HepG2 (cell line): ENCODE data around the gene DDX11. TPM values are rescaled to one million over a fixed set of nuclear protein-coding genes. Genes with fewer than 3 reads are reported as not detected.
A peak's percentile ranks its signal among the peaks of the same experiment; 100 is the strongest.

ENCODE experiments used
- ARID4A ChIP-seq: sonication (generic); formaldehyde crosslinking; IDR thresholded peaks from 2 replicates; pipeline ENCODE4 v1.5.0; 2020; ENCODE audit warnings: mild to moderate bottlenecking, missing genetic modification reagents, borderline replicate concordance
- E2F5 ChIP-seq: sonication (generic); formaldehyde crosslinking; conservative IDR thresholded peaks from 2 replicates; pipeline ENCODE4 v1.4.0; 2020; ENCODE audit warnings: missing genetic modification reagents
- FOXC1 ChIP-seq: sonication (generic); formaldehyde crosslinking; IDR thresholded peaks from 2 replicates; pipeline ENCODE4 v1.8.0; 2022; ENCODE audit warnings: mild to moderate bottlenecking, missing genetic modification reagents, borderline replicate concordance
- KDM5A ChIP-seq: fragments of 200-600 bp; sonication (generic); IDR thresholded peaks from 2 replicates; pipeline ENCODE4 v1.7.0; 2018; ENCODE audit warnings: antibody characterized with exemption, mild to moderate bottlenecking, low read length, borderline replicate concordance
- PHF21A ChIP-seq: sonication (generic); formaldehyde crosslinking; IDR thresholded peaks from 2 replicates; pipeline ENCODE4 v1.5.0; 2020; ENCODE audit warnings: mild to moderate bottlenecking, missing genetic modification reagents
- POGK ChIP-seq: sonication (generic); formaldehyde crosslinking; conservative IDR thresholded peaks from 2 replicates; pipeline ENCODE4 v1.8.0; 2022; ENCODE audit warnings: mild to moderate bottlenecking, moderate library complexity, missing genetic modification reagents
- SAP130 ChIP-seq: IDR thresholded peaks from 2 replicates; pipeline ENCODE4 v1.6.1; 2016; ENCODE audit warnings: low read depth
- SMAD1 ChIP-seq: sonication (generic); formaldehyde crosslinking; IDR thresholded peaks from 2 replicates; pipeline ENCODE4 v1.4.0; 2020; ENCODE audit warnings: missing genetic modification reagents, low read depth, mild to moderate bottlenecking, borderline replicate concordance
- SNAPC5 ChIP-seq: sonication (generic); formaldehyde crosslinking; IDR thresholded peaks from 2 replicates; pipeline ENCODE4 v1.8.1; 2023; ENCODE audit warnings: mild to moderate bottlenecking, missing genetic modification reagents, borderline replicate concordance
- ZNF280B ChIP-seq: sonication (generic); formaldehyde crosslinking; IDR thresholded peaks from 2 replicates; pipeline ENCODE4 v1.5.0; 2020; ENCODE audit warnings: missing genetic modification reagents, mild to moderate bottlenecking, borderline replicate concordance
- ZNF547 ChIP-seq: sonication (generic); formaldehyde crosslinking; IDR thresholded peaks from 2 replicates; pipeline ENCODE4 v1.5.1; 2020; ENCODE audit warnings: mild to moderate bottlenecking, missing genetic modification reagents
- ZNF564 ChIP-seq: sonication (generic); formaldehyde crosslinking; IDR thresholded peaks from 2 replicates; pipeline ENCODE4 v1.8.1; 2023; ENCODE audit warnings: mild to moderate bottlenecking, missing genetic modification reagents
- polyA plus RNA-seq, 8 experiments: library from polyadenylated mRNA; depleted of rRNA in 3 of 8; stranded (reverse) in 7 of 8; unstranded in 1 of 8; fragments of >200 nt; fragmentation: Illumina TruSeq in 4 of 8; extraction: Trizol in 4 of 8; gene quantifications; 2 replicates each; pipeline versions ENCODE4 v1.2.1 to v1.2.3, GENCODE V29; 2011 to 2016; ENCODE audit warnings: low read depth in 4 of 8, missing spikeins in 1 of 8, mixed read lengths in 1 of 8; ENCODE audit not compliant: insufficient read depth in 1 of 8
- total RNA-seq, 5 experiments: library from RNA; depleted of rRNA; stranded (reverse); fragments of >200 nt; fragmentation: Illumina TruSeq; extraction: Trizol; gene quantifications; 2 replicates each; pipeline ENCODE4 v1.2.3, GENCODE V29; 2016; ENCODE audit warnings: low read depth in 1 of 5
- TF ChIP-seq, protein P1 (sequence below): sonication (generic); formaldehyde crosslinking; IDR thresholded peaks from 2 replicates; pipeline ENCODE4 v1.4.0; 2020; ENCODE audit warnings: missing genetic modification reagents
- TF ChIP-seq, protein P2 (sequence below): IDR thresholded peaks from 2 replicates; pipeline ENCODE4 v1.6.1; 2016; ENCODE audit warnings: missing genetic modification reagents, missing compliant biosample characterization

DDX11 gene
- total and polyA plus RNA-seq, 2 of the 13 experiments (the other 11 are each of a cell fraction or from before 2014, with no cell fraction given): 23.9 to 40.8 TPM

DNA sequence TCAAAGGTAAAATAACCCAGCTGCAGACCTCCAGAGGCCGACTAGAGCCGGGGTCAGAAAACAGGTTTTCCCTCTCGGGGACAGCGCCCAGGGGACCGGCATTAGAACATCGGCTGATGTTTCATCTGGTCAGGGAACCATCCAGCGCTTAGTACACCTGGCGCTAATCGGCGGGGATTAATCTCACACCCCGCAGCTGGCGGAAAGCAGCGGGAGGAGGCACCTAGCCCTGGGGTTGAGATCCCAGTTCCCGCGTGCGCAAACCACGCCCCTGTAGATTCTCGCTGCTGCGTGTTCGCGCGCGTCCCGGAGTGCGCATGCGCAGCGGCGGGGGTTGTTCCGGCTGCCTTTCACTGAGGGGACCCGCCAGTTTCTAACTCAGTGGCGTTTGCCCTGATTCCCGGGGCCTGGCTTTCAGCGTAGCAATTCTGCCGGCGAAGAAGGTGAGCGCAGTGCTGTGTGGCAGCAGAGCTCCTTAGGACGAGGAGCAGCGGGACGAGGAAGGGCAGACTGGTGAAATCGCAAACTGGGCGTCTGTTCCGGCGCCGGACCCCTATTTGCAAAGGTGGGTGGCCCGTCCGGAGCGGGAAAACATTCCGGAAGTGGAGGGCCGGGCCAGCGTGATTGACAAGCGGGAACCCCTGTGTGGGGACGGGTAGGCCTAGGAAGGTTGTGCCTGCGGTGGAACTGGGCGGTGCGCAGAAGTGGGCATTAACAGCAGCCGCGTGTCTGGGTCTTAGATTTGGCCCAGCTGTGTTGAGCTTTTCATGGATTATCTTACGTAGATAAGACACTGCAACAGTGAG lies at the start of gene DDX11 (continued):
- TF ChIP-seq ARID4A (CRISPR knock-in tag): peak; percentile 90
- peak; percentile 44; the same call in 1 of the 2 replicates for TF ChIP-seq SMAD1 (CRISPR knock-in tag)
- peak; percentile 84 for TF ChIP-seq PHF21A
- TF ChIP-seq, protein P1, sequence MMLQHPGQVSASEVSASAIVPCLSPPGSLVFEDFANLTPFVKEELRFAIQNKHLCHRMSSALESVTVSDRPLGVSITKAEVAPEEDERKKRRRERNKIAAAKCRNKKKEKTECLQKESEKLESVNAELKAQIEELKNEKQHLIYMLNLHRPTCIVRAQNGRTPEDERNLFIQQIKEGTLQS (CRISPR knock-in tag): 0 out of 2 replicates have a peak, but pooled peaks have one; percentile 25
- TF ChIP-seq FOXC1 (CRISPR knock-in tag): 0 out of 2 replicates have a peak, but pooled peaks have one; percentile 34
- 0 out of 2 replicates have a peak, but pooled peaks have one; percentile 45 for TF ChIP-seq ZNF564 (CRISPR knock-in tag)
- TF ChIP-seq, protein P2, sequence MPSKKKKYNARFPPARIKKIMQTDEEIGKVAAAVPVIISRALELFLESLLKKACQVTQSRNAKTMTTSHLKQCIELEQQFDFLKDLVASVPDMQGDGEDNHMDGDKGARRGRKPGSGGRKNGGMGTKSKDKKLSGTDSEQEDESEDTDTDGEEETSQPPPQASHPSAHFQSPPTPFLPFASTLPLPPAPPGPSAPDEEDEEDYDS (CRISPR knock-in tag): peak; percentile 30; the same call in 1 of the 2 replicates
- TF ChIP-seq E2F5 (CRISPR knock-in tag): peak; percentile 68; the same call in 1 of the 2 replicates
- TF ChIP-seq SAP130 (CRISPR knock-in tag): peak; percentile 67
- TF ChIP-seq KDM5A: peak; percentile 58; the same call in 1 of the 2 replicates
- TF ChIP-seq SNAPC5 (CRISPR knock-in tag): peak; percentile 40; the same call in 1 of the 2 replicates
- peak; percentile 52; the same call in 1 of the 2 replicates for TF ChIP-seq POGK
- TF ChIP-seq ZNF280B (CRISPR knock-in tag): peak; percentile 20; the same call in 1 of the 2 replicates
- TF ChIP-seq ZNF547 (CRISPR knock-in tag): peak; percentile 39; the same call in 1 of the 2 replicates
